ENCODE measurements around the gene EXOC3L1.

The EXOC3L1 gene

DNA sequence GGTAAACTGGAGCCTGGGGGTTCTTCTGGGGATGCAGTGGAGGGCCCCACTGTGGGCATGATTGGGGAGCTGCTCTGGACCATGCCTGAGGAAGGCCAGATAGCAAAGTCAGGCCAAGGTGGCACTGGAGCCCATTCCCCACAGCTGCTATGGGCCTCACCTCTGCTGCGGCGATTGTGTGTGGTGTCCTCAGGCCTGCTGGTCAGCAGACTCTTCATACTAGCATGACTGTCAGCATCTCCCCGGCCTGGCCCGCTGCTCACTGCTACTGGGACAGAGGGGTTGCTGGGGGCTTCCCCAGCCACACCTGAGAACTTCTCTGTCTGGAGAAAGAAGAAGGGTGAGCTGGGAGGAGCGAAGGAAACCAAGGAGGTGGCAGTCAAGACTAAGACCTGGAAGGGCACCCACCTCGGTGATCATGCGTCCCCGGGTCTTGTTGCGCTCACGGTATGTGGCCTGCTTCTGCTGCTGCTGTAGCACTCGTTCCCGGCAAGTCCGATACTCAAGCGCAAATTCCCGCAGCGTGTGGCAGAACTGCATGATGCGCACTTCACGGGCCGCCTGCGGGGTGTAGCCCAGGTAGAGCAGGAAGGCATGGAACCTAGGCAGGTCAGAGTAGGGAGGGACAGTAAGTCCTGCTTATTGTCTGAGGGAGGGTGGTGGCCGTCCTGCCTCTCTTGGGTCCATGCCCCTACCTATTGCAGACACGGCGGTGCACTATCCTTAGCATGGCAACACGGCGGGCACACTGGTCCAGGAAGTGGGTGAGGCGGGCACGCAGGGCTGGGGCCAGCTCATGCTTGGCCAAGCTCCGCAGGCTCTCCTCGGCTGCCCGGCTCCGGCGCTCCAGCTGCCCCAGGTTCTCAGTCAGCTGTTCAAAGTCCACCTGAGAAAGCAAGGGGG is 40.2 kb upstream of the EXOC3L1 start:
- H3K27ac ChIP-seq: no peak overlapping the region
- H3K9me3 ChIP-seq: no peaks in the 10 kb centered on the region
- peaks cover 26 to 60% (median 56%) of the 10 kb centered on the region in 3 donors for H3K36me3 ChIP-seq
- H3K4me1 ChIP-seq: peaks cover 0 to 26% (median 16%) of the 10 kb centered on the region in 4 donors
- DNase-seq: peak in 1 of 2 donors; percentile 18
- H3K4me3 ChIP-seq: no peak overlapping the region
- TF ChIP-seq CTCF (IDR thresholded peaks at IDR 0.05): no peak
- no peaks in the 10 kb centered on the region for H3K27me3 ChIP-seq
- intact Hi-C loops (cut with DNase I; ENCODE audit: low total_unique reads): loop anchor here (2.0 kb wide), 1 partner anchor 15 kb away; no protein-coding TSS in a partner anchor

- no peak for DNase-seq
- no peaks in the 10 kb centered on the region for H3K9me3 ChIP-seq
- no peak overlapping the region for H3K4me3 ChIP-seq
- no peak for TF ChIP-seq CTCF (IDR thresholded peaks at IDR 0.05)
- peaks cover 0 to 26% (median 16%) of the 10 kb centered on the region in 4 donors for H3K4me1 ChIP-seq
- intact Hi-C loops (cut with DNase I; ENCODE audit: low total_unique reads): loop anchor here (2.0 kb wide), 1 partner anchor 16 kb away; no protein-coding TSS in a partner anchor
- no peak overlapping the region for H3K27ac ChIP-seq
- no peaks in the 10 kb centered on the region for H3K27me3 ChIP-seq
- peaks cover 21 to 50% (median 49%) of the 10 kb centered on the region in 3 donors for H3K36me3 ChIP-seq
These were observed 39.0 kb upstream of the EXOC3L1 start for GRCh38 chr16:67228905-67229304.

DNA sequence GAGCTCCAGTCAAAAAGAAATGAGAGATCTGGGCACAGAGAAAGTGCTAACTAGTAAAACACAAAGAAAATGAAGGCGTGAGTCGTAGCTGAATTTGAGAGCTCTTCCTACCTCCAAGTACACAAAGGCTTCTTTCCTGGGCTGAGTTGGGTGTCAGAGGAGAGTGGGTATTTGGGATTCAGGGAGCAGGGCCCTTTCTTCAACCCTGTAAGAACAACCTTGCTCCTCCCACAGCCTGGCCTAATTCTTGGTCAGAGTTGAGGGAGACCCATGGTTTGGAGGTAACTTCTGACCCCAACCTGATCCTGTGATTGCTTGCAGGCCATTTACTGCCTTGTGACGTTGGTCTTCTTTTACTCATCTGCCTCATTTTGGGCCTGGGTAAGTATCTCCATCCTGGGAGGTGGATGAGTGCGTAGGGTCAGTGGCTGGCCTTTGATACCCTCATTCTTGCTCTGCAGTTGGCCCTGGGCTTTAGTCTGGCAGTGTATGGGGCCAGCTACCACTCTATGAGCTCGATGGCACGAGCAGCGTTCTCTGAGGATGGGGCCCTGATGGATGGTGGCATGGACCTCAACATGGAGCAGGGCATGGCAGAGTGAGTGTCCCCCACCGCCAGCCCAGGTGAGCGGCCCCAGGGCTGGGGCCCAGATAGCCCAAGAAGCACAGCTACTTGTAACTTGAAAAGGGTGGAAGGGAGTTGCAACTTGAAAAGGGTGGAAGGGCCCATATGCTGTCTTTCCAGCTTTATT is 38.3 kb upstream of the EXOC3L1 start:
- DNase-seq: no peak
- Histone ChIP-seq H3K4me1 (peaks cover 0 to 26% (median 16%) of the 10 kb centered on the region in 4 donors), H3K9me3 (no peaks in the 10 kb centered on the region), H3K36me3 (peaks cover 21 to 43% (median 43%) of the 10 kb centered on the region in 3 donors), H3K4me3 (peak overlapping the region; percentile 81 to 83), H3K27me3 (no peaks in the 10 kb centered on the region), H3K27ac (peak overlapping the region in 1 of 2 donors; percentile 79)
- TF ChIP-seq CTCF (IDR thresholded peaks at IDR 0.05): no peak
- intact Hi-C loops (cut with DNase I; ENCODE audit: low total_unique reads): loop anchor here (2.0 kb wide), 1 partner anchor 17 kb away; no protein-coding TSS in a partner anchor

DNA sequence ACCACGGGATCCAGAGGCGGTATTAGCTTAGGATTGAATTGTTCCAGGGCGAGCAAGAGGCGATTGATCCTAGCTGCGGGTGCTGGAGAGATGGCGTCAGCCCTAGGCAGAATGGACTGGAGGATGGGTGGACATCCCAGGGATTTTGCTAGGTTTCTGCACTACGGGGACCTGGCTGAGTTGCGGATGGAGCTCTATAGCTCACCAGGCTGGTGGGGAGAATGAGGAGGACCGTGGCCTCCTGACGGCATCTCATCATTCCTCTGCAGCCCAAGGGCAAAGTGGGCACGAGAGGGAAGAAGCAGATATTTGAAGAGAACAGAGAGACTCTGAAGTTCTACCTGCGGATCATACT is 37.6 kb upstream of the EXOC3L1 start:
- H3K9me3 ChIP-seq: no peaks in the 10 kb centered on the region
- no peak for TF ChIP-seq CTCF (IDR thresholded peaks at IDR 0.05)
- no peaks in the 10 kb centered on the region for H3K27me3 ChIP-seq
- intact Hi-C loops (cut with DNase I; ENCODE audit: low total_unique reads): no loop called here
- no peak for DNase-seq
- peak overlapping the region; percentile 79 to 87 for H3K27ac ChIP-seq
- H3K36me3 ChIP-seq: peaks cover 21 to 41% (median 38%) of the 10 kb centered on the region in 3 donors
- peaks cover 0 to 26% (median 16%) of the 10 kb centered on the region in 4 donors for H3K4me1 ChIP-seq
- peak overlapping the region; percentile 81 to 83 for H3K4me3 ChIP-seq

DNA sequence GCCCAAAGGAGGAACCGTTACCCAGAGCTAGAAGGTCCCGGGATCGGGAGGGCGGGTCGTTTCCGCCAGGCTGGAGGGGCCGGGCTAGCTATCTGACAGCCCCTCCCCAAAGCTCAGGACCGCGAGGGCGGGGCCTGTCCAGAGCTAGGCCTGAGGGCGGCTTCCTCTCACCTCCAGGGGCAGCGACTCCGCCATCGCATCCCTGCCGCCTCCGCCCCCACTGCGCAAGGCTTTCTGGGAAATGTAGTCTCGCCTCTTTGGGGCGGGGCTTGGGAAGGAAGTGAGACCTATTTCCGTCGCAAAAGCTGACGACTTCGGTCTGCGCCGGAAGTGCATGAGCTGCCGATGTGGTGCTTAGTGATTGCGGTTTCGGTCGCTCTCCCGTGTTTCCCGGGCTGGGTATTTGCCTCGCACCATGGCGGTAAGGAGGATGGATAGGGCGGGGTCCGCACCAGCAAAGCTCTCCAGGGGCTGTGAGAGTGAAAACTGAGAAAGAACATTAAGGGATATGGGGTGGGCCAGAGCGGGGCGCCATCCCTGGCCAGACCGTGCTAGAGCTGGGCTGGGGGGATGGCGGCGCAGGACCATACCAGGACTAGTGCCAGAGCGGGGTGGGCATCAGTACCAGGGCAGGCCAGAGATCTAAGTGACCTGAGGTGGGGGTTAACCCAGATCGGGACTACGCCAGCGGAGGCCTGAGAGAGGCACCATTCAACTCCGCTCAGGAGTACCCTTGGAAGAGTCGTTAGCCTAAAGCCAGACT is 37.0 kb upstream of the EXOC3L1 start, which contains the start of gene TMEM208:
TMEM208 (plus strand) TSS at position 327 of the 763 bp plus-strand sequence; CDS start at position 416, 89 bp downstream.
- Histone ChIP-seq H3K4me3 (peak within 1 kb of the TSS; percentile 81 to 83), H3K9me3 (no peaks in the 10 kb centered on the region), H3K27me3 (no peaks in the 10 kb centered on the region), H3K27ac (peak within 1 kb of the TSS; percentile 79 to 87), H3K36me3 (peaks cover 21 to 40% (median 38%) of the 10 kb centered on the region in 3 donors), H3K4me1 (peaks cover 0 to 26% (median 16%) of the 10 kb centered on the region in 4 donors)
- DNase-seq: peak; percentile 98
- intact Hi-C loops (cut with DNase I; ENCODE audit: low total_unique reads): no loop called here
- peak in 1 of 2 experiments; percentile 25 for TF ChIP-seq CTCF (IDR thresholded peaks at IDR 0.05)

Measured in tibial artery (tissue), 4 donors.